Stomach (tissue), 9 donors: Measurements from ENCODE around the gene BTBD9. TPM values are rescaled to one million over a fixed set of nuclear protein-coding genes. Genes with fewer than 3 reads are reported as not detected.

Experiments used
- DNase-seq, 2 donors: peaks; one replicate each; pipeline versions ENCODE4 v3.0.0 to v3.0.0-alpha.2; 2013 to 2019
- H3K27ac ChIP-seq, 5 donors: fragments of 200-600 bp in 4 of 5; sonication (generic) in 4 of 5; one replicate each; pipeline ENCODE4 v1.5.1; 2013 to 2019; ENCODE audit warnings: mild to moderate bottlenecking in 1 of 5, moderate library complexity in 1 of 5
- H3K27me3 ChIP-seq, 3 donors: fragments of 200-600 bp; sonication (generic); one replicate each; pipeline ENCODE4 v1.5.1; 2017 to 2019; ENCODE audit warnings: mixed run types in 1 of 3
- H3K36me3 ChIP-seq, 4 donors: fragments of 200-600 bp; sonication (generic); 1 replicate in 3 of 4; 2 replicates in 1 of 4; pipeline ENCODE4 v1.5.1; 2016 to 2019
- H3K4me1 ChIP-seq, 4 donors: fragments of 200-600 bp; sonication (generic); one replicate each; pipeline ENCODE4 v1.5.1; 2016 to 2019
- H3K4me3 ChIP-seq, 4 donors: fragments of 200-600 bp; sonication (generic) in 3 of 4; one replicate each; pipeline ENCODE4 v1.5.1; 2016 to 2019; ENCODE audit warnings: mild to moderate bottlenecking in 1 of 4
- H3K9me3 ChIP-seq, 4 donors: fragments of 200-600 bp; sonication (generic); one replicate each; pipeline ENCODE4 v1.5.1; 2016 to 2019
- CTCF ChIP-seq, 7 experiments: fragments of 450-650 bp in 4 of 7; fragments of 200-600 bp in 3 of 7; sonication (generic) in 3 of 7; IDR thresholded peaks; one replicate each; pipeline ENCODE4 v1.5.1; 2016 to 2019; ENCODE audit warnings: antibody characterized with exemption in 7 of 7, control low read depth in 2 of 7, mild to moderate bottlenecking in 1 of 7
- EP300 ChIP-seq: sonication (generic); formaldehyde crosslinking; IDR thresholded peaks from one replicate; pipeline ENCODE4 v1.6.1; 2017; ENCODE audit warnings: antibody characterized with exemption
- POLR2A ChIP-seq, 4 donors: fragments of 450-650 bp; IDR thresholded peaks; one replicate each; pipeline ENCODE4 v1.6.1; 2016; ENCODE audit warnings: antibody characterized with exemption in 4 of 4, control low read depth in 2 of 4, mild to moderate bottlenecking in 1 of 4, moderate library complexity in 1 of 4
- POLR2AphosphoS5 ChIP-seq, 3 donors: sonication (generic); formaldehyde crosslinking; IDR thresholded peaks; one replicate each; pipeline ENCODE4 v1.6.1; 2016; ENCODE audit warnings: antibody characterized with exemption in 3 of 3
- WGBS, 5 donors: extraction: QIAGEN DNeasy Blood & Tissue Kit in 3 of 5; methylation state at CpG; one replicate each; pipeline versions ENCODE4 v1.1.5 to v1.1.7; 2013 to 2018; 5-methylcytosine and 5-hydroxymethylcytosine counted together
- intact Hi-C: fragments of 100-400 bp; cut with DNase I; formaldehyde crosslinking; loops from one replicate; pipeline ENCODE4 v1.15.1; 2023; ENCODE audit warnings: low total_unique reads
- polyA plus RNA-seq, 3 donors: library from polyadenylated mRNA; stranded (reverse); fragments of 200-250 nt; gene quantifications; one replicate each; pipeline ENCODE4 v1.2.3, GENCODE V29; 2013
- total RNA-seq, 5 donors: library from RNA; depleted of rRNA; stranded (reverse); fragments of >200 nt; gene quantifications; one replicate each; pipeline versions ENCODE4 v1.1.0 to v1.2.3, GENCODE V29; 2014 to 2016
- donor health status: healthy with polysubstance abuse.
- donor health status: Bipolar disorder and iron deficiency.
- donor health status: healthy.

The BTBD9 gene
- total and polyA plus RNA-seq, 8 donors = 1.4 to 90.2 (median 6.8) TPM

- TF ChIP-seq CTCF (IDR thresholded peaks at IDR 0.05) (no peak), POLR2AphosphoS5 (IDR thresholded peaks at IDR 0.05) (no peak), EP300 (no peak), POLR2A (IDR thresholded peaks at IDR 0.05) (no peak)
- Histone ChIP-seq H3K27ac (no peak overlapping the region), H3K36me3 (no peaks in the 10 kb centered on the region), H3K4me3 (no peak overlapping the region), H3K9me3 (no peaks in the 10 kb centered on the region), H3K27me3 (no peaks in the 10 kb centered on the region), H3K4me1 (peaks cover 0 to 21% (median 14%) of the 10 kb centered on the region in 4 donors)
- DNase-seq = peak in 1 of 2 donors; percentile 23
- intact Hi-C loops = no loop called here
- 10 to 43% (median 26%) methylated on average over 2 of the region's 2 CpGs for WGBS, 5 donors
These were observed 235.4 kb downstream of the BTBD9 start for GRCh38 chr6:38404355-38404754.

- intact Hi-C loops = no loop called here
- Histone ChIP-seq H3K27me3 (no peaks in the 10 kb centered on the region), H3K4me1 (peaks cover 0 to 21% (median 14%) of the 10 kb centered on the region in 4 donors), H3K36me3 (no peaks in the 10 kb centered on the region), H3K27ac (no peak overlapping the region), H3K9me3 (no peaks in the 10 kb centered on the region), H3K4me3 (no peak overlapping the region)
- TF ChIP-seq POLR2A (IDR thresholded peaks at IDR 0.05) = no peak
- no peak for TF ChIP-seq POLR2AphosphoS5 (IDR thresholded peaks at IDR 0.05)
- no peak for TF ChIP-seq CTCF (IDR thresholded peaks at IDR 0.05)
- no peak for TF ChIP-seq EP300
- no peak for DNase-seq
- 89 to 93% (median 93%) methylated on average over 2 of the region's 2 CpGs for WGBS, 5 donors
These were observed 236.2 kb downstream of the BTBD9 start for GRCh38 chr6:38403548-38403947.

- Histone ChIP-seq H3K4me3 (no peak overlapping the region), H3K9me3 (no peaks in the 10 kb centered on the region), H3K27me3 (no peaks in the 10 kb centered on the region), H3K36me3 (no peaks in the 10 kb centered on the region), H3K27ac (no peak overlapping the region), H3K4me1 (peaks cover 0 to 21% (median 14%) of the 10 kb centered on the region in 4 donors)
- intact Hi-C loops = no loop called here
- DNase-seq = no peak
- TF ChIP-seq CTCF (IDR thresholded peaks at IDR 0.05) (no peak), POLR2A (IDR thresholded peaks at IDR 0.05) (no peak), POLR2AphosphoS5 (IDR thresholded peaks at IDR 0.05) (no peak), EP300 (no peak)
- WGBS, 5 donors = 91 to 100% (median 93%) methylated on average over 1 of the region's 1 CpG
These were observed 239.0 kb downstream of the BTBD9 start for GRCh38 chr6:38400764-38401163.

GRCh38 chr6:38400101-38400500 is 239.6 kb downstream of the BTBD9 start:
- intact Hi-C loops = no loop called here
- WGBS, 5 donors = 35 to 70% (median 38%) methylated on average over 3 of the region's 3 CpGs
- H3K4me3 ChIP-seq = no peak overlapping the region
- H3K36me3 ChIP-seq = no peaks in the 10 kb centered on the region
- H3K27ac ChIP-seq = no peak overlapping the region
- H3K27me3 ChIP-seq = no peaks in the 10 kb centered on the region
- TF ChIP-seq EP300 (no peak), CTCF (IDR thresholded peaks at IDR 0.05) (no peak), POLR2AphosphoS5 (IDR thresholded peaks at IDR 0.05) (no peak), POLR2A (IDR thresholded peaks at IDR 0.05) (no peak)
- DNase-seq = peak in 1 of 2 donors; percentile 9
- H3K4me1 ChIP-seq = peaks cover 0 to 18% (median 13%) of the 10 kb centered on the region in 4 donors
- H3K9me3 ChIP-seq = no peaks in the 10 kb centered on the region
